Gastrocnemius medialis (tissue), 4 donors: Measurements from ENCODE around the gene MLLT11. TPM values are rescaled to one million over a fixed set of nuclear protein-coding genes. Genes with fewer than 3 reads are reported as not detected.

Experiments
- ATAC-seq, 2 donors: fragments of 150-250 bp; one replicate each; pipeline ENCODE4 v1.9.1; 2016
- DNase-seq, 2 donors: peaks; one replicate each; pipeline ENCODE4 v3.0.0-alpha.2; 2019
- H3K27ac ChIP-seq, 4 donors: fragments of 200-600 bp; sonication (generic); 1 replicate in 1 of 4; 2 replicates in 3 of 4; pipeline ENCODE4 v1.5.1; 2016 to 2018; ENCODE audit warnings: mild to moderate bottlenecking in 2 of 4, moderate library complexity in 1 of 4
- H3K27me3 ChIP-seq, 3 donors: fragments of 200-600 bp; sonication (generic) in 2 of 3; 1 replicate in 1 of 3; 2 replicates in 2 of 3; pipeline versions ENCODE4 v1.5.1 to v1.6.0; 2016 to 2019; ENCODE audit warnings: mild to moderate bottlenecking in 1 of 3, moderate library complexity in 1 of 3
- H3K36me3 ChIP-seq, 2 donors: fragments of 200-600 bp; sonication (generic) in 1 of 2; one replicate each; pipeline ENCODE4 v1.5.1; 2017 to 2018
- H3K4me1 ChIP-seq, 2 donors: fragments of 200-600 bp; sonication (generic) in 1 of 2; one replicate each; pipeline ENCODE4 v1.5.1; 2016 to 2017; ENCODE audit warnings: mild to moderate bottlenecking in 2 of 2
- H3K4me3 ChIP-seq, 4 donors: fragments of 200-600 bp; sonication (generic) in 3 of 4; 1 replicate in 1 of 4; 2 replicates in 3 of 4; pipeline ENCODE4 v1.5.1; 2016 to 2019; ENCODE audit warnings: mild to moderate bottlenecking in 2 of 4
- H3K9me3 ChIP-seq, 3 donors: fragments of 200-600 bp; sonication (generic) in 2 of 3; 1 replicate in 1 of 3; 2 replicates in 2 of 3; pipeline ENCODE4 v1.5.1; 2016 to 2019
- POLR2A ChIP-seq, 2 donors: fragments of 450-650 bp; IDR thresholded peaks; one replicate each; pipeline ENCODE4 v1.6.1; 2017; ENCODE audit warnings: antibody characterized with exemption in 2 of 2, mild to moderate bottlenecking in 2 of 2, moderate library complexity in 2 of 2
- in situ Hi-C, 4 donors: fragments of 200-750 bp; cut with MboI; loops; one replicate each; pipeline versions ENCODE4 v1.15.0 to v1.8.0; 2017; ENCODE audit warnings: low sequenced_read_pairs in 4 of 4
- intact Hi-C: fragments of 100-400 bp; cut with DNase I; formaldehyde crosslinking; loops from one replicate; pipeline ENCODE4 v1.15.1; 2023; ENCODE audit warnings: low total_unique reads
- total RNA-seq, 4 donors: library from RNA; depleted of rRNA; stranded (reverse); fragments of >200 nt; gene quantifications; one replicate each; pipeline versions ENCODE4 v1.1.0 to v1.2.3, GENCODE V29; 2016
- TF ChIP-seq, protein P1 (sequence below), 5 experiments: fragments of 450-650 bp in 3 of 5; fragments of 200-600 bp in 2 of 5; sonication (generic) in 2 of 5; IDR thresholded peaks in 4 of 5; conservative IDR thresholded peaks in 1 of 5; 1 replicate in 4 of 5; 2 replicates in 1 of 5; pipeline ENCODE4 v1.5.1; 2016 to 2019; ENCODE audit warnings: antibody characterized with exemption in 5 of 5, mild to moderate bottlenecking in 3 of 5, moderate library complexity in 3 of 5

MLLT11 gene
- total RNA-seq, 4 donors from 2014 or later: 1.5 to 9.2 (median 5.4) TPM

- in situ Hi-C loops: no loop called here
Observed at GRCh38 chr1:151036356-151036755, 23.8 kb upstream of the MLLT11 start, which contains the start of gene BNIPL. TSS of gene BNIPL (plus strand) at chr1:151036586. CDS start at chr1:151036726, 140 bp downstream.

DNA sequence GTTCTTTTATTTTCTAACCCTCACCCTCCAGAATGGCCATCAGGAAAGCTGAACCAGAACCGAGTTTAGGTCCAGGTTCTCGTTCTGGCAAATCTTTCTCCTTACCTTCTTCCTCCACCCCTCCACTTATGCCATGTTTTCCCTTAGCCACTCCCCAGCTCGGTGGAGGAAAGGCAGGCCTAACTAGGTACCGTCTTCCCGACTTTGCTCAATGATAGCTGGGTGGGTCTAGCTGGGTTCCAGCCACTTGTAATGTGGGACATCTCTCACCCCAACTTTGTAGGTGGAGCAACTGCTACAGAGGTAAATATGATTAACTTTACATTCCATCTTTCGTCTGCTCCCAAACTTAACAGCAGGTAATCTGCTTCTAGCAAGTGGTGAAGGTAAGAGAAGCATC lies 23.2 kb upstream of the MLLT11 start:
- DNase-seq (no peak), ATAC-seq (no peak)
- no peak for TF ChIP-seq POLR2A (IDR thresholded peaks at IDR 0.05)
- TF ChIP-seq, protein P1, sequence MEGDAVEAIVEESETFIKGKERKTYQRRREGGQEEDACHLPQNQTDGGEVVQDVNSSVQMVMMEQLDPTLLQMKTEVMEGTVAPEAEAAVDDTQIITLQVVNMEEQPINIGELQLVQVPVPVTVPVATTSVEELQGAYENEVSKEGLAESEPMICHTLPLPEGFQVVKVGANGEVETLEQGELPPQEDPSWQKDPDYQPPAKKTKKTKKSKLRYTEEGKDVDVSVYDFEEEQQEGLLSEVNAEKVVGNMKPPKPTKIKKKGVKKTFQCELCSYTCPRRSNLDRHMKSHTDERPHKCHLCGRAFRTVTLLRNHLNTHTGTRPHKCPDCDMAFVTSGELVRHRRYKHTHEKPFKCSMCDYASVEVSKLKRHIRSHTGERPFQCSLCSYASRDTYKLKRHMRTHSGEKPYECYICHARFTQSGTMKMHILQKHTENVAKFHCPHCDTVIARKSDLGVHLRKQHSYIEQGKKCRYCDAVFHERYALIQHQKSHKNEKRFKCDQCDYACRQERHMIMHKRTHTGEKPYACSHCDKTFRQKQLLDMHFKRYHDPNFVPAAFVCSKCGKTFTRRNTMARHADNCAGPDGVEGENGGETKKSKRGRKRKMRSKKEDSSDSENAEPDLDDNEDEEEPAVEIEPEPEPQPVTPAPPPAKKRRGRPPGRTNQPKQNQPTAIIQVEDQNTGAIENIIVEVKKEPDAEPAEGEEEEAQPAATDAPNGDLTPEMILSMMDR (IDR thresholded peaks at IDR 0.05 in 4 of 5, conservative IDR thresholded peaks at IDR 0.05 in 1 of 5): no peak
- Histone ChIP-seq H3K27ac (no peak overlapping the region), H3K9me3 (no peaks in the 10 kb centered on the region), H3K4me3 (no peak overlapping the region), H3K27me3 (no peaks in the 10 kb centered on the region), H3K4me1 (no peaks in the 10 kb centered on the region), H3K36me3 (peaks cover 0 to 23% of the 10 kb centered on the region in 2 donors)
- intact Hi-C loops (no loop called here), in situ Hi-C loops (no loop called here)

More at GRCh38 chr1:151036356-151036755, 23.8 kb upstream of the MLLT11 start, which contains the start of gene BNIPL:
- Histone ChIP-seq H3K27ac (no peak within 1 kb of the TSS), H3K4me1 (no peaks in the 10 kb centered on the region), H3K4me3 (no peak within 1 kb of the TSS), H3K27me3 (no peaks in the 10 kb centered on the region), H3K9me3 (no peaks in the 10 kb centered on the region), H3K36me3 (peaks cover 0 to 25% of the 10 kb centered on the region in 2 donors)
- intact Hi-C loops: no loop called here
- DNase-seq (no peak), ATAC-seq (no peak)
- TF ChIP-seq, protein P1 (IDR thresholded peaks at IDR 0.05 in 4 of 5, conservative IDR thresholded peaks at IDR 0.05 in 1 of 5): no peak
- TF ChIP-seq POLR2A (IDR thresholded peaks at IDR 0.05): no peak

- H3K9me3 ChIP-seq: no peaks in the 10 kb centered on the region
- peaks cover 0 to 12% of the 10 kb centered on the region in 2 donors for H3K36me3 ChIP-seq
- TF ChIP-seq, protein P1 (IDR thresholded peaks at IDR 0.05 in 4 of 5, conservative IDR thresholded peaks at IDR 0.05 in 1 of 5): no peak
- TF ChIP-seq POLR2A (IDR thresholded peaks at IDR 0.05): no peak
- H3K27me3 ChIP-seq: no peaks in the 10 kb centered on the region
- DNase-seq: no peak
- no peak overlapping the region for H3K4me3 ChIP-seq
- H3K27ac ChIP-seq: no peak overlapping the region
- no peaks in the 10 kb centered on the region for H3K4me1 ChIP-seq
- in situ Hi-C loops: no loop called here
- ATAC-seq: no peak
- intact Hi-C loops: no loop called here
Observed at GRCh38 chr1:151039521-151039920, 20.7 kb upstream of the MLLT11 start.

DNA sequence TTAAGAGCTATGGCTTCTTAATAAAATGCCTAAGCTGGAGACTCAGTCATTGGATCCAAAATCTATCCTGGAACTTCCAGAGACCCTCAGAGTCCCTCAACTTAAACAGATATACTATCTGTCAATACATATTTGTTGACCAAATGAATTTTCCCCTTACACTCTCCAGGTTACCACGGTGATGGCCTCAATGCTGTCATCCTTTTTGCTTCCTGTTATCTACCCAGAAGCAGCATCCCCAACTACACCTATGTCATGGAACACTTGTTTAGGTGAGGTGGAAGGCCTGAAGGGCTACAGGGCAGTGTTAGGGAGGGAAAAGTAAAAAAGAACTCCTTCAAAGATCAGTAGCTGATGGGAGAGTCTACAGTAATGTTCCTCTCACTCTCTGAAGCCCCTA lies 17.0 kb upstream of the MLLT11 start:
- Histone ChIP-seq H3K9me3 (no peaks in the 10 kb centered on the region), H3K4me1 (peaks cover 0 to 4% of the 10 kb centered on the region in 2 donors), H3K36me3 (no peaks in the 10 kb centered on the region), H3K27ac (no peak overlapping the region), H3K4me3 (no peak overlapping the region), H3K27me3 (no peaks in the 10 kb centered on the region)
- DNase-seq (no peak), ATAC-seq (no peak)
- intact Hi-C loops: no loop called here
- in situ Hi-C loops: no loop called here
- no peak for TF ChIP-seq POLR2A (IDR thresholded peaks at IDR 0.05)
- TF ChIP-seq, protein P1 (IDR thresholded peaks at IDR 0.05 in 4 of 5, conservative IDR thresholded peaks at IDR 0.05 in 1 of 5): no peak

DNA sequence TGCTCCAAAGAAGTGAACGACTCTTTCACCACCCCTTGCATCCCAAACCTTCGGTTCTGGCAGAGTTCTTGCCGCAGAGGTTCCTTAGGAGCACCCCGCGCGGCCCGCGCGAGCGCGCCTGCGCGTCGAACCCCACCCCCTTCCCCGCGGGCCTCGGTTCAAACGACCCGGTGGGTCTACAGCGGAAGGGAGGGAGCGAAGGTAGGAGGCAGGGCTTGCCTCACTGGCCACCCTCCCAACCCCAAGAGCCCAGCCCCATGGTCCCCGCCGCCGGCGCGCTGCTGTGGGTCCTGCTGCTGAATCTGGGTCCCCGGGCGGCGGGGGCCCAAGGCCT lies 12.6 kb upstream of the MLLT11 start, which contains the start of gene C1orf56:
TSS of gene C1orf56 (plus strand) at position 161 of the 334 bp plus-strand sequence. CDS start at position 258, 97 bp downstream.
- Histone ChIP-seq H3K4me3 (peak within 1 kb of the TSS; percentile 68 to 92 (median 78)), H3K36me3 (peaks cover 0 to 12% of the 10 kb centered on the region in 2 donors), H3K9me3 (no peaks in the 10 kb centered on the region), H3K4me1 (peaks cover 6 to 17% of the 10 kb centered on the region in 2 donors), H3K27me3 (no peaks in the 10 kb centered on the region), H3K27ac (peak within 1 kb of the TSS; percentile 85 to 95 (median 92))
- intact Hi-C loops: no loop called here
- in situ Hi-C loops: no loop called here
- ATAC-seq: peak; percentile 70 to 78
- DNase-seq: peak; percentile 42 to 55
- peak; percentile 63 to 77 for TF ChIP-seq POLR2A (IDR thresholded peaks at IDR 0.05)
- TF ChIP-seq, protein P1 (IDR thresholded peaks at IDR 0.05 in 4 of 5, conservative IDR thresholded peaks at IDR 0.05 in 1 of 5): no peak
